Stimulated activated CD8-positive, alpha-beta memory T cell treated with anti-CD3 and anti-CD28 coated beads, Interleukin-7, amount 100 ng/mL, for 24 hours (primary cell): ENCODE results near the gene AMBN.
A peak's percentile ranks its signal among the peaks of the same experiment; 100 is the strongest.

ENCODE experiments used
- DNase-seq: peaks from one replicate; pipeline ENCODE4 v3.0.0-alpha.2; 2020; ENCODE audit warnings: low read depth

The AMBN gene, protein sequence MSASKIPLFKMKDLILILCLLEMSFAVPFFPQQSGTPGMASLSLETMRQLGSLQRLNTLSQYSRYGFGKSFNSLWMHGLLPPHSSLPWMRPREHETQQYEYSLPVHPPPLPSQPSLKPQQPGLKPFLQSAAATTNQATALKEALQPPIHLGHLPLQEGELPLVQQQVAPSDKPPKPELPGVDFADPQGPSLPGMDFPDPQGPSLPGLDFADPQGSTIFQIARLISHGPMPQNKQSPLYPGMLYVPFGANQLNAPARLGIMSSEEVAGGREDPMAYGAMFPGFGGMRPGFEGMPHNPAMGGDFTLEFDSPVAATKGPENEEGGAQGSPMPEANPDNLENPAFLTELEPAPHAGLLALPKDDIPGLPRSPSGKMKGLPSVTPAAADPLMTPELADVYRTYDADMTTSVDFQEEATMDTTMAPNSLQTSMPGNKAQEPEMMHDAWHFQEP

DNA sequence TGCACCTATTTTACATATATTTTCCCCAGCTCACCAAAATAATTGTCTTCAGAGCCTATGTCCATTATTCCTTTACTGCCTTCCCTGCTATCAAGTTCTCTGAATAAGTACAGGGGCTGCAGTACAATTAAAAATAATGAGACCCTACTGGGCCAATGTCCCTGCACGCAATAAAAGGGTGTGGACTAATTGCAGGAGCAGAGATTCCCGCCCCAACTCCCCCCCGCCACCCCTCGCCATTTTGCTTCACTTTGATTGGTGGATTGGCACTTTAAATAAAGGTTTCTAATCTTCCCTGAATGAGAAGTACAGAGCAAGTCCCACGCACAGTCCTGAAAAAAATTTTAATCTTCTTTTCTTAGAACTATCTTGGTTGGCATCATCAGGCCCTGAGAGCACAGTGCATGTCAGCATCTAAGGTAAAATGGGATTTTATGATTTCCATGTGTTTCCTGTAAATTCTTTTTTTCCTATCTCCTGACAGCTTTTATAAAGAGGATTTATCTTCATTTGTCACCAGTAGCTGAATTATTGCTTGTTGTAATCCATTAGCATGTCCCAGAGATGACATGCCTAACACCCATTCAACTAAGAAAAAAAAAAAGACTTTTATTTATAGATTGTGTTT is at the start of gene AMBN:
Gene AMBN (plus strand): TSS at position 302 of the 628 bp plus-strand sequence. CDS start 103 bp downstream, at position 405.
- DNase-seq, result no peak

DNA sequence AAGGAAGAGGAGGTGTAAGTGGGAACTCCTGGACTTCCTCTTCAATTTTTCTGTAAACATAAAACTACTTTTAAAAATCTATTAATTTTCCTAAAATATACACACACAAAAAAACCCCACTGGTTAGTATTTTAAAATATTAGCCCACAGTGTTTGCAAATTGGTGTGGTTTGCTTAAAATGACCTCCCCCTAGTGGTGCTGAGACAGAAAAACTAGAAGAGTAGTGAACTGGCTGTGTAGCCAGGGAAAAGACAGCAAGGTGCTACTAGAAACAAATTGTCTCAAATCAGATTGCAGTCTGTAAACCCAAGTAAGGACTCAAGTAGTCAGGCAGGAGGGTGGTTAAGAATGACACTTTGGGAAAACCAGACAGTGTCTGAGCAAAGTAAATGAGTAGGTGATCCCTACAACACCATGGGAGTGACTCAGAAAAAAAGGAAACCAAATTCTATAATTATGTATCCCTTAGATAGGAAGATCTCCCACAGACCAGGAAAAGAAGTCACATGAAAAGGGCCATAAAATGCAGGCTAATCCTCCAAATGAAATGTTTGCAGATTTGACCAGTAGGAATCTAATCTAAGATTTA is 47.7 kb upstream of the AMBN start:
- no peak for DNase-seq

DNA sequence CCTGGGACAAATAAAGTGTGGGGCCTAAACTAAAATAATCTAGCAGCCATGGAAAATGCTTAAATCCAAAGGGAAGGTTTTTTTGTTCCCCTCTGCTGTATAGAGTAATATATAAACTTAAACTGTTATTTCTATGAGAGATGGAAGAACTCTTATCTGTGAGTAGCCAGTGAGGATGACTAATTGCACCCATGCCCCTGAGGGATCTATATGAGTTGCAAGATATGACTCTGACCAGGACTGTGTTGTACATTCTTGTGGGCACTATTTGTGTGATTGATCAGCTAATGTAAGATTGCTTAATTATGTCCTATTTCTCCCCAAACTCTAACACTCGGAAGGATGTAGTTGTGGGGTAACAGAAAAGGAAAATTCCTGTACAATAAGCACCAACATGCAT is 35.2 kb upstream of the AMBN start:
- no peak for DNase-seq

DNA sequence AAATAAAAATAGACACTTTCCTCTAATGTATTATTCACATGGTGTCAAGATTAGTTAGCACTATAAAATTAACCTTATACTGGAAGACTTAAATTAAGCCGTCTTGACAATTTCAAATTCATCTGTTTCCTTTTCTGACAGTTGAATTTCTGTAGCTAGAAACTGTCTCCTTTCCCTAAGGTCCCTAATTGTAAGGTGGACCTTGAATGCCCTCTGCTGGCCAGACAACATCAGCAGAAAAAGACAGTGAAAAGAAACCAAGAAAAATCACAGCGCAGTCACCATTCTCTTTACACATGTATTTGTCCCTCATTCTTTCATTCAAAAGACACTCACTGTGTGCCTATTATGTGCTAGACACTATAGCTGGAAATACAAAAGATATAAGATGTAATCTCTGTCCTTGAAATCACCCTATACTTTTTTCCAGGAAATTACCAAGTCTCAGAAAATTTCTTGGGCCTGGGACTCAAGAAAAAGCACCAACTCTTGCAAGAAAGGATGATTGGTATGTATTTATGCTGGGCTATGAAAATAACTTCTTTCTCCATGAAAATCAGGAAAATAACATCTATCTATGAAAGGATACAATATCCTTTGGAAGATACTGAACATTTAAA is 32.7 kb upstream of the AMBN start:
- no peak for DNase-seq

DNA sequence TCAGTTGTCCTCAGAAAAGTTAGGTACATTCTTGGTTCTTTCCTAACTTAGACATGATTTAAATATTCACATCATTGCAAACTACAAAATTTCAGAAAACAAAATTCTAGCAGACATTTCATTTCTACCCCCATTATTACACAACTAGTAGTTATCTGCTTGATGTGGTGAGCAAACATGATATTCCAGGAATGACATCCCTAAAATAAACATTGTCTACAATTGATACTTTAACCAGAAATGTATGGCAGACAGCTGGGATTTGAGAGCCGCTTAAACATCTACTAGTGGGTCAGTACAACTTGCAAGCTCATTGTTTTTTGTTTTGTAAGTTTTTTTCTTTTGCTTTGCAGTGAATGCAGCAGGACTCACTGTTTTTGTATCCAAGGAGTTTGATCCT is 32.1 kb upstream of the AMBN start:
- DNase-seq, result no peak

DNA sequence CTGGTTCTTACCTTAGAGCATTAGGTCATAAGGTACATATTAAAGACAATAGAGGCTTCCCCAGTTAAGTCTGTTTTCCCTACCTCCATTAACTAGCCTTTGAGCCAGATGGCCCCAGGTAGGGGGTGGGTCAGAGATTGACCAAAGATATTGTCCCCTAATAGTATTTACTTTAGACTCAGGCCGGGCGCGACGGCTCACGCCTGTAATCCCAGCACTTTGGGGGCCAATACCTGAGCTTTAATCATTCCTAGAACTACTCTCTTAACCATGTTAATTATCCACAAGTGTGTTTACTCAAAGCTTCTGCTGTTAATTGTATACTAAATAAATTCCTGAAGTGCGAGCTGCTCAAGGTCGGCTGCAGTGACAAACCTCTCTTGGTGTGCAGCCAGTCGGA is 28.0 kb upstream of the AMBN start:
- no peak for DNase-seq

DNA sequence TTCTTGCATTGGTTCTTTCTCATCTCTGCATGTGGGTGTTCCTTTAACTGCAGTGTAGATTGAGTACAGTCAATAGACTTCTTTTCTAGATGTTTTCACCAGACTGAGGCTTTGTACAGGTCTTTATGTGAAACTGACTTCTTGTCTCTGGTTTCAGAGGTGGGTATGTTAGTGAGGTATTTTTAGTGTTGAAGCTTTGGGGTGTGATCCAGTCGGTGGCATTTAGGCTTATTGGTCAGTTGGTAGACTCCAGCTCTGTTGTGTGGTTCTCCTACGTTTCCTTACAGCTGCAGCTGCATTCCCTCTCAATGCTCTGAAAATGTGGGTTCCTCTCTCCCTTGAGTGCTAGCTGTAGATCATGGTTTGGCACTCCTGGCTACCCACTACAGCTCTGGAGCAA is 21.3 kb upstream of the AMBN start:
- DNase-seq, result no peak

DNA sequence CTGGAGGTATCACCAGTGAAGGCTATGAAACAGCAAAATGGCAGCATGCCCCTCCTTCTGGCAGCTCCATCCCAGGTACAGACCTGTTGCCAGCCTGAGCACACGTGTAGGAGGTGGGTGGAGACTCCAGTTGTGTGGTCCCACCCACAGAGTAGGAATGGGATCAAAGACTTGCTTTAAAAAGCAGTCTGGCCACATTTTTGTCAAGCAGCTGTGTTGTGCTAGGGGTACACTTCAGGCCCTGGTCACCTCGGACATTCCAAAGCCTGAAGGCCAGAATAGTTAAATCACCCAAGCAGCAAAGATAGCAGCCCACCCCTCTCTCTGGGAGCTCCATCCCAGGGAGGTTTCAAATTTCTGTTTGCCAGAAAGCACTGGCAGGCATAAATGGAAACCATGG is 20.3 kb upstream of the AMBN start:
- DNase-seq, result no peak

DNA sequence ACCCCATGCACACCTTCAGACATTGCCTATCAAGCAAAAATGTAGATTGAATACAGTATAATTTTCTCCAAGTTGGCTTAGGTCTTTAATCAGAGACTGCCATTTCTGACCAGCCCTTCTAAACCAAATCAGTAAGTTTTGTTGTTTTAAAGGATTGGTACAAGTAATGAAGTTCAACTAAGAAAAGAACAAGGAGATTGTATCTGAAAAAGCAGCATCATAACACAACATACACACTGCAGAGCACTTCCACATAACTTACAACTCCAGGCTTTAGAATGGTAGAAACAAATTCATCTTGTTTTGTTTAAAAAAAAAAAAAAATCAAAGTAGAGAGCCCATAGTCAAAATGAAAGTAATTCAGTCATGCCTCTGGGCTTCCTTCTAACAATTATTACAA is 16.1 kb upstream of the AMBN start:
- DNase-seq, result no peak

DNA sequence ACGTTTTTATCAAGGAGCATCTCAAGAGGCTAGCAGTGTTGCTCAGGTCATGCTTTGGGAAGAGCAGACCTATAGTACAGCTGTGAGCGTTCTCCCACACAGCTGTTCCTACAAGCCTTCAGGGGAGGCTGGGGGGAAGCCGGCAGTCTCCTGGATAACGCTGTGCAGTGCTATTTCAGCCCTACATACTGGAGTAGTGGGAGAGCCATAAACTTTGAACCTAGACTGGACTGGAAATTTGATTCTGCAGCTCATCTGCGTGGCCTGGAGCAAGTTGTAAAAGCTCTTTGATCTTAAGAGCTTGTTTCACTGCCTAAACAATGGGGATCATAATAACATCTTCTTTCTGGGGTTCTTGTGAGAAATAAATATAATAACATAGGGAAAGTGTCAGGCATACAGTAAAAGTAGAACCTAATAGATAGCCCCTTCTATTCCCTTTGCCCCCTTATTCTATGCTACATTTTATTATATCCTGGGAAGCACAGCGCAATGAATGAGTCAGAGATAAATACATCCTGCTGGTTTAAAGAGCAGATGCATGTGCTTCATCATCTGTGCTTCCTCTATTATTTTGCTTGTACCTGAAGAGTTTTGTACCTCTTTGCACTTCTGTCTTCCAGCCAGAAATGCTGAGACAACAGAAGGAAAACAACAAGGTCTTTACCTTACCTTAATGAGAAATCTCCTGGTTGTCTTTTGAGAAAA is 14.7 kb upstream of the AMBN start:
- no peak for DNase-seq

DNA sequence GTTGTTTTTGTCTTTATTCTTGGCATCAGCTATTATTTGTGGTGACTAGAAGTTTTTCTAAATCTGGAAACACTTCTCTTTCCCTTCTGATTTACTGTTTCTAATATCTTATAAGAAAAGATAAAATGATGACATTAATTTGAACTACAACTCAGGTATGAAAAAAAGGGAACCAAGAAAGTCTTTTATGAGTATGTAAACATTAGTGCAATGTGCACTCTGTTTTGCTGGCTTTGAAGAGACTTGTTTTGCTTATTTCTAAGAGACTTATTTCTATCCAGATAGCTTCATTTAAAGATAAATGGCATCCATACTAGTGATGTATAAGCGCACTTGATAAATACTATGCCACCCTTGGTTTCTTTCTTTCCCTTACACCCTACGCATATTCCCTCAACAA is 10.1 kb upstream of the AMBN start:
- DNase-seq, result no peak

DNA sequence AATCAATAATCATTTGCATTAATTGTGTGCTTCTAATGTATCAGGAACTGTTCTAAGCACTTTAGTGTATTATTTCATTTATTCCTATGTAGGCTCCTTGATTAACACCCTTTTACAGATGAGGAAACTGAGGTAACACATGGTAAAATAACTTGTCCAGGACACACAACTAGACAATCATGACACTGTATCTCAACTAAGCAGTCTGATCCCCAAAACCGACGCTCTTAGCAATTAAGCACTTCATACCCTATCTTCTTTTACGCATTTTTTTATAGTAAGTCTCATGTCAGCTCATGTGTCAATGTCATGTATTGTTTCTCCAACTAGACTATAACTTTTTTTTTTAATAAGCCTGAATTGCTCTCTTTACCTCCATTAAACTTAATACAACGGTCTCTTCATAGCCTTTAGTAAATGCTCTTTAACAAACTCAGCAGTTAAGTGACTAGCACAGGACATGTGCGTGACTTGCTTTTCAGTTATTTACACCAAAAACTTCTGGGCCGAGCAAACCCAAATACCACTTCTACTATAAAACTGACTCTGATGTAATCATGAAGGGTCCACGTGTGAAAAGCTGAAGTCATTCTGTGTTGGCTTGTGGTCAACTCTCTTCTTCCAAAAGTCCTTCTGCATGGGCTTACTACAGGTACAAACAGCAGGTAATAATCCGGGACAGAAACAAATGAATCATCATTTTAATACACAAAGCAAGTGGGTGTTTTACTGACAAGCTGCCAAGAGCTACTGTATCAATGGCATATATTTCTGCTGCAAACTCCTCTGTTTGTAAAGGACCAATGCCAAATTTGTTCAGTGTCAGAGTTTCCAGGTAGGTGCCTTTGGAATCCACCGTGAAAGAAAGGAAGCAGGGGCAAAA is 7.9 kb upstream of the AMBN start:
- DNase-seq, result no peak

DNA sequence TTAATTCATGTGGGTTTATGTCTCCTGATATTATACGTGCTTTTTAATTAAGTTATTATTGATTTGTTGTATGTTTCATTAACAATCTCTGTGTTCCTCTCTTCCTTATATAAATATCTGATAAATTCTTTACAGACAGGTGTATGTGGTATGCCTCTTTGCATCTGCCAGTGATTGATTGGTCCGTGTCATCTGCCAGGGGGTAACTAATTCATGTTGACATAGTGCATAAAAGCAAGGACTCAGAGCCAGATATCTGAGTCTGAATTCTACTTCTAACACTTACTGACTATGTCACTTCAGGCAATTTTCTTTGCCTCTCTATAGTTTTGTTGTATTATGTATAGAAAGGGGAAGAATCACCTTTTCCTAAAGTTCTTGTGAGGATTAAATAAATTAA is 5.2 kb upstream of the AMBN start:
- no peak for DNase-seq

DNA sequence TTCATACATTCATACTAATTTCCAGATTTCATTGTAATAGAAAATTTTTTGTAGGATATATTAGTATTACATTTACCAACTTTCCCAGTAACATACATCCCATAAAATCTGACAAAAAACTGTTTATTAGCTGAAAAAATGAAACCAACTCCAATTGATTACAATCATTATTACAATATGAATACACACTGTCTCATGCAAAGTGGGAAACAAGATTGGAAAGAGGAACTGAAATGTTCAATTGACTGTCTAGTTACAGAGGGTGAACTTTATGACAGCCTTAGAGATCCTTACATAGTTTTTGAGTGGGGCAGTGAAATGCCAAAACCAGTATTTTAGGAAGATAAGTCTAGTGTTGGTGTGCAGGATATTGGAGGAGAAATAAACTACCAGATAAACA is 2.3 kb upstream of the AMBN start:
- no peak for DNase-seq

DNA sequence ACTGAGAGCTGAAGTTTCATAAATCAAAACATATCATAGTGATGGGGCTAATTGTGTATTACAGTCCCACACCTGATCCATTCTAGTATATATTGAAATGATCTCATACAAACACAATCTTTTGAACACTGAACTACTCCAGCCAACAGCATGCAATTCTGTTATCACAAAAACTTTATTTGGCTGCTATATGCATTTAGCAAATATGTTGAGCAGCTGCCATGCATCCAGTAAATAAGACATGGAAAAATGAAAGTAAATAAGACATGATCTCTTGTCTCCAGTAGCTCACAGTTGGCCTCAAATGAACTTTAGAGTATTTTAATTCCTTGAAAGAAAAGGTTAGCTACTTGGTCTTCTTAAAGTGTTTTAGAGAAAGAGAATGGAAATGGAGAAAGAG is 2.1 kb downstream of the AMBN start:
- no peak for DNase-seq

DNA sequence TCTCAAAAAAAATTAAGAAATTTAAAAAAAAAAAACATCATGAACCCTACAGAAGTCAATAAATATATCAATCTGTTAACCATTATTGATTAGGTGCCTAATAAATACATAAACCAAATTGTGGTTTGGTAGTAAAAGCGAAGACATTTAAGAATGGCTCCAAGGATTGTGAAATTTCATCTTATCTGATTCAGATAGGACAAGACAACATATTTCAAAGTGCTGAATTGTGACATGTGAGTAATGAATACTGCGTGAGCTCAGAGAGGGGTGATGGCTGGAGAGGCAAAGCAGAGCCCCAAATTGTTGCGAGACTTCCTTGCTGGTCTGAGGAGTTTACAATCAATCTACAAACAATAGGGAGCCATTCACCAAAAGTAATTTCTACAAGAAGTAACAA is 8.2 kb downstream of the AMBN start:
- no peak for DNase-seq

DNA sequence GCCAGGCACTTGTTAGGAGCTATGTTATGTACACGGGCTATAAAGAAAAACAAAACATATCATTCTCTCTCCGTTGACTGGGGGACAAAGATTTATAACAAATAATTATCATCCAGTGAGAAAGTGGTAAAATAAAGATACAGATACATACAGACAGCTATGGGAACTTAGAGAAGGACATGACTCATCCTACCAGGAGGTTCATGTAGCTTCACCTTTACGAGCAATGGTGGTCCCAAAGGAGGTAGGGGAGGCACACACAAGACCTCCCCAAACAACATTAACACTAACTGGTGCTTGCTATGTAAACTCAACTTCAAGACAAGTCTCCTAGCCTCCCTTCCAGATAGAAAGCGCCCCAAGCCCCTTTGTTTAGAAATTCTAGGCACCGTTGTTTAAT is 8.9 kb downstream of the AMBN start:
- DNase-seq, result no peak

DNA sequence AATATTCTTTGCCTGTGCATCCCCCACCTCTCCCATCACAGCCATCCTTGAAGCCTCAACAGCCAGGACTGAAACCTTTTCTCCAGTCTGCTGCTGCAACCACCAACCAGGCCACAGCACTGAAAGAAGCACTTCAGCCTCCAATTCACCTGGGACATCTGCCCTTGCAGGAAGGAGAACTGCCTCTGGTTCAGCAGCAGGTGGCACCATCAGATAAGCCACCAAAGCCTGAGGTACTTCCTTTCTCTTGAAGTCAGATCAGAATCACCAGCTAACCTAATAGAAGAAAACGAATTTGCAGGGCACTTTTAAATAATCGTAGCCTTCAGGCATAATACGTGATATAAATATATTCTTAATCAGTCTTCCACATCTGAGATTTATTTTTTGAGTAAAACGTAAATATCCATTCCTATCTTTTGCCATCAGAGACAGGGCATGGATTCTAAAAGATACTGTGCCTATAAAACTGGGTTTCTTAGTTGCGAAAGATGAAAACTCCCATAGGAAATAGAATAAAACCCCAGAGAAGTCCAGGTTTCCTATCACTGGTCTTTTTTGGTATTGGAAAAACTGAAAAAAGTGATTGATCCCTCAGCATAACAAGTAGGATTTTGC is 9.5 kb downstream of the AMBN start:
- peak; percentile 21 for DNase-seq

DNA sequence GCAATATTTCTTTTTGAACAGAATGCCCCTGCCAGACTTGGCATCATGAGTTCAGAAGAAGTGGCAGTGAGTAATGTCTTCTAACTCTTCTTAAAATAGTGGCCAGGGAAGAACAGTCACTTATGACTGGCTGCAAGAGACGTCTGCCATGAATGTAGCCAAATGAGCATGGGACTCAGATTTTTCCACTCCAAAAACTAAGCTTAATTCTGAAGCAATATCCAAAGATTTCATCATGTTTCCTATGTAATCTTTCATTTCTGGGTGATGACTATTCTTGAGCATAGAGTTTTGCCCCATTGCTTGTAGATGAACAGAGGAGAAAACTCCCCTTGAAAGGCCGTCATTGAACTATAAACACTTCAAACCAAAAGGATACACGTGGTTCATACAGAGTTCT is 11.8 kb downstream of the AMBN start:
- DNase-seq, result no peak

DNA sequence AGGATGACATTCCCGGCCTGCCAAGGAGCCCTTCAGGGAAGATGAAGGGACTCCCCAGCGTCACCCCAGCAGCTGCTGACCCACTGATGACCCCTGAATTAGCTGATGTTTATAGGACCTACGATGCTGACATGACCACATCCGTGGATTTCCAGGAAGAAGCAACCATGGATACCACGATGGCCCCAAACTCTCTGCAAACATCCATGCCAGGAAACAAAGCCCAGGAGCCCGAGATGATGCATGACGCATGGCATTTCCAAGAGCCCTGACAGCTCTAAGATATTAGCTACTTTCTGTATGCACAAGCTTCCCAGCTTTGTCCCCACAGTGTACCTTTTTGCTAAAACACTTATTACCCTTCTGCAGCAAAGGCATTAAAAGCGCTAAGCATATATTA is 14.4 kb downstream of the AMBN start:
- no peak for DNase-seq

DNA sequence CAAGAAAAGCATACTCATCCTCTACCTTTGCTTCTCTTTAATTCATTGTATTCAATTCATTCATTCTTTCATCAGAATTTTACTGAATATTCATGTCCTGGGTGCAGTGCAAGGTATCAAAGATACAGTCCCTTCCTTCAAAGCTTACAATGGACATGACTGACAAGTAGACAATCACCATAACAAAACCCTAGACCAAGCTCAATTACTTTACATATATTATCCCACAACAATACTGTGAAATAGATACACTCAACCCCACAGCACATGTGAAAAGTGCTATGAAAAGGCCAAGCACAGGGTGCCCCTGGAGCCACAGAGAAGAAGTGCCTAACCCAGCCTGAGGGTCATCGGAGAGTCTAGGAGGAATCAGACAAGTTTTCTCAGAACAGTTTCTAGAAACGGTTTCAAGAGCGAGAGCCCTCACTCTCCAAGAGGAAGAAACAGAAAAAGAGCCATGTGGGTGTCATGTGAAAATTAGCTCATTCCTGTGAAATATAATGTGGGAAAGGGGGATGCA is 15.3 kb downstream of the AMBN start:
- no peak for DNase-seq
